Measurements from ENCODE around the gene ADCY5.

The ADCY5 gene

DNA sequence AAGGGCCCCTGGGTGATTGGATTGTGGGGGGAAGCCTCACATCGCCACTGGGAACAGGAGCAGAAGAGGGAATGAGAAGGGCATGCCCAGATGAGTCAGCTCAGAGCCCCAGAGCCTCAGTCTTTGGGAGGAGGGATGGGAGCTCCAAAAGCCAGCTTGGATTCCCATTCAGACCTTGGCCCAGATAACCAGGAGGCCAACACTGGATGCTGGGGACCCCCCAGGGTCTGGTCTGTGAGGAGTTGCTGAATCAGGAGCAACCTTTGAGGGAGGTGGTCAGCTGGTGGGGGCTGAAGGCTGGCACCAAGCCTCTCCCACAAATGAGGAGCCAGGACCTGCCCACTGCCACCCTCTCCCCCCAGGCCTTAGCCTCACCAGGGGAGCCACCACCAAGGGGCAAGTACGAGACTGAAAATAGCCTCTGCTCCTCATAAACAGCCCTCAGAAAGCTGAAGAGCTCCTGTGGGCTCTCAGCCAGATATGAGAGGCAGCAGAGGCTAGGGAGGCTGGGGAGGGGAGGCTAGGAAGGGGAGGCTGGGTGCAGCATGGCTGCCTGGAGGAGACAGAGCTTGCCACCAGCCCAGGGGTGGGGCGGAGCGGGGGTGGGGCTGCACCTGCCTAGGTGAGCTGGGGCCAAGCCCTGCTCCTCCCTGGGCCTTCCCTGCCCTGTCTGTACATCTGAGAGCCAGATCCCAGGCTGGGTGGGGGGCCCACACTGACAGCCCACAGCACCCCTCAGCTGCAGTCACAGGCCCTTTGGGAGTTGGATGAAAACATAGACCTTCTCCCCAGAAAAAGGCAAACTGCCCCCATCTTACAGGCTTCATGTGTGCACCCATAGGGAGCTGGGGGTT is 147.3 kb downstream of the ADCY5 start:
- DNase-seq (ENCODE audit: low read depth): no peak

DNA sequence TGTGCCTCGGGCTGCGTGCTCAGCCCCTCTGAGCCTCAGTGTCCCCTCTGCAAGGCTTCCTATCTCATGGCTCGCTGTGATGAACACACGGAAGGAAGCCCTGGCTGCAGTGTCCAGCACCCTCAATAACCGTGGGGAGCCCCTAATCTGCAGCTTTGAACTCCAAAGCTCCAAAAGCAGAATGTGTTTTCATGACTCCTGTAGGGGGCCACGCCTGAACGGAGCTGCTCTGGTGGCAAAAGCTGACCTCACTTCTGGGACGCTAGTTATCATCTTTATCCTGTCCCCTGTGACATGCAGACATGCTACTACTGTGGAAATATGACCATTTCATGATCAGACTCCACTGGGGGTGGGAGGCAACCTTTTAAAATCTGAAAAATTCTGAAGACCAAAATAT is 148.3 kb downstream of the ADCY5 start:
- no peak for DNase-seq (ENCODE audit: low read depth)

DNA sequence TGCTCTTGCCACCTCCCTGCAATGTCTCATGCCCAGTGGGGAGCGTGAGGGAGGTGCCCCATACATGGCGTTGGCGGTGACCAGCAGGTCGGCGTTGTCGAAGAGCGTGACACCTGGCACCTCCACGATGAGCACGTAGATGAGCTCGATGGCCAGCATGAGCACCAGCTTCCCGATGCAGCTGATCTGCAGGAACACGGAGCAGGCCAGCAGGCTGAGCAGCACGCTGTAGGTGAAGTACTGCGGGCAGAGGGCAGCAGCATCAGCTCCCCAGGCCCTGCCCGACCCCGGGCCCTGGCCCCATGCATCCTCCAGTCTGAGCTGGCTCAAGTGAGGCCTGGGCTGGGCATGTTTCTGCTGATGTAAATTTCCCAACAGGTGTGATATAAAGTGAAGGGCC is 148.8 kb downstream of the ADCY5 start:
- no peak for DNase-seq (ENCODE audit: low read depth)

DNA sequence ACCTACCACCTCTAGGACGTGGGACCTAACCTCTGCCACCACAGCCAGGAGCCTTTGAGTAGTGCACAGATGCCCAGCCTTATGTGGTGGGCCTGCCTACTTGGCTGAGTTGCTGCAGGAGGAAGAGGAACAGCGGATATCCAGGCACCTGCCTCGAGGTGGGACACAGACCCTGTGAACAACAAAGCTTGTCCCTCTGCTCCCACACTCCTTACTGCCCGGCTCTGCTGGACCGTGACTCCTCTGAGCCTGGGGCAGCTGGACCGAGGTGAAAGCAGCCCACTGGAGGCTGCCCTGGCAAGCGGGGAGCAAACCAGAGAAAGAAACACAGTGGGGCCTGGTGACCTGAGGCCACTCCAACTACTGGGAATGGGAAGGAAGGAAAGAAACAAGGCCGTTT is 149.3 kb downstream of the ADCY5 start:
- DNase-seq (ENCODE audit: low read depth): no peak

DNA sequence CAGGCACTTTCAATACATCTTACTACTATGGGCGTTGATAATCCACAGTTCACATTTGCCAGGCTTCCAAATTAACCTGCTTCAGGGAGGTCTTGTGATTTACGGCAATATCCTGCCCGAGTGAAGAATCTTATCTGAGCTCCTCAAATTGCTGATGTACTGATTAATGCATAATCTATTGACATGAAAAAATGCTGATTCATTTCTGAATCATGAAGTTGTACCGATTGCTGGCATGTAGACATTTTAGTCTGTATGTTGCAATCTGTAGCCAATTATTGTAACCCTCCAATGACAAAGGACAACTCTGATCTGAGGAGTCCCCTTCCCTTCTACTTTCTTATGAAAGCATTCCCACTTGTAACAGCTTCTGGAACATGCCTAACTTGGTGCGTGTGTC is 150.0 kb downstream of the ADCY5 start:
- DNase-seq (ENCODE audit: low read depth): no peak

DNA sequence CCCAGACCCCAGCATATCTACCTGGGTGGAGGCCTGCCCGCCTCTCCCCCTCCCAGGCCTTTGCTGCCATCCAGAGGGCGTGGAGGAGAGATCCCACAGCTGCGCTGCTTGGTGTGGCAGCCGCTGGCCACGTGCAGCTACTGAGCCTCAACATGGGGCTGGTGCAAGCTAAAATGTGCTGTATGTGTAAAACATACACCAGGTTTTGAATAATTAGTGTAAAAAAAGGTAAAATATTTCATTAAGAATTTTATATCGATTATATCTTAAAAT is 151.3 kb downstream of the ADCY5 start:
- DNase-seq (ENCODE audit: low read depth): no peak

DNA sequence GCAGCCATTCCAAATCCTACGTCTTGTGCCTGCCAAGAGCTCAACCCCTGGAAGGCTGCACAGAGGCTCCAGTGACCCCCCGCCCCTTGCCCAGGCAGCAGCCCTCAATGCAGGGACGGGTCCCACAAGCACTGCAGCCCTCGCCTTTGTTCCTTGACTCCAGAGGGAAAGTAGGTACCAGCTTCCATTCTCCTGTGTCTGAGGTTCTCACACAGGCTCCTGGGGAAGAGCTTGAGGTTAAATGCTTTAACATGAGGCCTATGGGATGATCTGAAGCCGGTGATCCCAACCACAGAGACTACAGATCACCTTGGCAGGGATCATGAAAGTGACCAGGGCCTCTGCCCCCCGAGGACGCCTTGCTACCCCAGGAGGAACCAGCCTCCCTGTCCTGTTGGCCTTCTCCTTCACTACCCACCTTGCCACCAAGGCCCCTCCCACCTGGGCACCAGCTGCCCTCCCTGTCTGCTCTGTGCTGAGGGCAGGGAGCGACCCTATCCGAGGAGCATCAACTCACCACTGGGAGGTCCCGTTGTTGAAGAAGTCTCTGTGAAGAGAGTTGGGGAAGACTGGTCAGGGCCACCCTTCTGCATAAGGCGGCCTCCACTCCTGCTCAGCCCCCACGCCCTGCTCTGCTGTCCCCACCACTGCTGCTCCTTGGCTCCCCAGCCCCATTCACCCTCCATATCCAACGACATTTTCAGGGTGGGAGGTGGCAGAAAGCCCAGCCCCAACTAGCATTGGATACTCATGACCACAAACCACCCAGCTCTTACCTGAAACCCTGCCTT is 151.9 kb downstream of the ADCY5 start:
- no peak for DNase-seq (ENCODE audit: low read depth)

DNA sequence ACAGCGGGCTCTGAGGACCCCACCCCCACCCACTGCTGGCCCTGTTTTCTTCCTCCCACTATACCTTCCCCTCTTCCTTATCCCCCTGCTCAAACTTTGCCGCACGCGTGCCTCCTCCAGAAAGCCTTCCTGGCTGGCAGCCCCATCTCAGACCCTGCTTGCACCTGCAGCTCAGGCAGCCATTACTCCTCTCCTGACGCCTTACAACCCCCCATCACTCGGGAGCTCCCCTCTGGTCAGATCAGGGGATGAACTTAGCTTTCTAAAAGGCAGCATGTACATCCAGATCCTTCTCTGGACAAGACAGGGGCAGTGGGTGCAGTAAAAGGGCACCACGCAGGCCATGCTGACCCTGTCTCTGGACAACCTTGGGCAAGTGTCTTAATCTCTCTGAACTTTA is 152.6 kb downstream of the ADCY5 start:
- DNase-seq (ENCODE audit: low read depth): no peak

DNA sequence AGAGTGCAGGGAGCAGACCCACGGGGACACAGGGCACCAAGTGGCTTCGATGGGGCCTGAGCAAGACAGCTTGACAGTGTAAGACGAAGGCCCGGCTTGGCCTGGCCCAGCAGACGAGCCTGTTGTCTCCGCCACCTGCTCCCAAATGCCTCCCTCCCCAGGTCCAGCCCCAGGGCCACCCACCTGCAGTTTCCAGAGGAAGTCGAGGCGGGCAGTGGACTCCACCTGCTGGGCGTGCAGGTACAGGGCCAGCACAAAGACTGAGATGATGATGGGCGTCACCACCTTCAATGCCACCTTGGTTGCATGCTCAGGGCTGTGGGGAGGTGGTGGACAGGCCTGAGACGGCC is 153.0 kb downstream of the ADCY5 start:
- no peak for DNase-seq (ENCODE audit: low read depth)

DNA sequence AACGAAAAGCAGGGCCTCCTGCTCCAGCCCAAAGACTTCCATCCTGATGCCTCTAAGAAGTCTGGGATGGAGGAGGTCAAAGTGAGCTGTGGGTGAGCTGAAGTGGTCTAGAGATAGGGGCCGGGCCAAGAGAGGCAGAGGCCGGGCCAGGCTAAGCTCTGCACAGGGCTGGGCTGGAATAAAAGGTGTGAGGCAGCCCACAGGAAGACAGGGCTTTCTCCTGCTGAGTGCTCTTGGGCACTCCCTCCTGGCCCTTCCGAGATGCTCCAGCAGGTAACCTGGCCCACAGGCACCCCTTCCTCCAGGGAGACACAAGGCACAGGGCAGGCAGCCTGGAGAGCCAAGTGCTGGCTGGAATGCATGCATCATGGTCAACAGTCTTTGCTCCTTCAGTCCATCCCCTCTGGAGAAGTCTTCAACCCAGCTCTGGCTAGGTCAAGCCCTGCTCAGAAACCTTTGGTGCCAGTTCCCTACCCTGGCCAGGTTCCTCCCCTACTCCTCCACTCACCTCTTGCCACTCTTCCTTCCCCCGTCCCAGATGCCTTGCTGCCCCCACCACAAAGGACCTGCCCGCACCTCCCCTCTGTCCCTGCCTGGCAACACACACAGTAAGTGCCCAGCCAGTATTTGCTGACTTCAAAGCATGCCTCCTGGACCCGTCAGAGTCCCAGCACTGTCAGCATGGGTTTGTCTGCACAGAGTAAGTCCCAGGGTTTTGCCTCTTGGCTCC is 153.6 kb downstream of the ADCY5 start:
- no peak for DNase-seq (ENCODE audit: low read depth)

DNA sequence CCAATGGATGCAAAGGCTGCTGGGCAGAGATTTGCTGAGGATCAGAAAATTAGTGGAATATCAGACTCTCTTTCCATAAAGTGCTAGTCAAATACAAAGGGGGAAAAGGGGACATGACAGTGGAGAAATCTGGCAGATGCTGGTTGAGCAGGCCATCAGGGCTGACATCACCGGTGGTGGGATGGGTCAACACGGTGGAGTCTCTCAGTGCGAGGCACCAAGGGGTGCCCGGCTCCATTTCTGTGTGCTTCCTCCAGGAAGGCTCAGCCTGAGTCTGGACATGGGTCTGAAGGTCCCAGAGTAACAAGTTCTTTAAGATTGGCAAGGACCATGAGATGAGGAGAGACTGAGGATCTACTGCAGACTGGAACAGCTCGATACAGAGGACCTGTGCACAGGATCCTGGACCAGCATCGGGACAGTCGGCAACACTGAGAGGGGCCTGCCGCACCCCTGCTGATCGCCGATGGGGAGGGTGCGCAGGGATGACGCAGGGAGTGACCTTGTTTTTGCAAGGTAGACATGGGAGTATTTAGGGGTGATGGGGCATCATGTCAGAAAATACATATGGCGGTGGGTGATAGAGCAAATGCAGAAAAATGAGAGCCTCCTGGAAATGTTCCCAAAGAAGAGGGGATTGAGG is 154.5 kb downstream of the ADCY5 start:
- DNase-seq (ENCODE audit: low read depth): no peak

DNA sequence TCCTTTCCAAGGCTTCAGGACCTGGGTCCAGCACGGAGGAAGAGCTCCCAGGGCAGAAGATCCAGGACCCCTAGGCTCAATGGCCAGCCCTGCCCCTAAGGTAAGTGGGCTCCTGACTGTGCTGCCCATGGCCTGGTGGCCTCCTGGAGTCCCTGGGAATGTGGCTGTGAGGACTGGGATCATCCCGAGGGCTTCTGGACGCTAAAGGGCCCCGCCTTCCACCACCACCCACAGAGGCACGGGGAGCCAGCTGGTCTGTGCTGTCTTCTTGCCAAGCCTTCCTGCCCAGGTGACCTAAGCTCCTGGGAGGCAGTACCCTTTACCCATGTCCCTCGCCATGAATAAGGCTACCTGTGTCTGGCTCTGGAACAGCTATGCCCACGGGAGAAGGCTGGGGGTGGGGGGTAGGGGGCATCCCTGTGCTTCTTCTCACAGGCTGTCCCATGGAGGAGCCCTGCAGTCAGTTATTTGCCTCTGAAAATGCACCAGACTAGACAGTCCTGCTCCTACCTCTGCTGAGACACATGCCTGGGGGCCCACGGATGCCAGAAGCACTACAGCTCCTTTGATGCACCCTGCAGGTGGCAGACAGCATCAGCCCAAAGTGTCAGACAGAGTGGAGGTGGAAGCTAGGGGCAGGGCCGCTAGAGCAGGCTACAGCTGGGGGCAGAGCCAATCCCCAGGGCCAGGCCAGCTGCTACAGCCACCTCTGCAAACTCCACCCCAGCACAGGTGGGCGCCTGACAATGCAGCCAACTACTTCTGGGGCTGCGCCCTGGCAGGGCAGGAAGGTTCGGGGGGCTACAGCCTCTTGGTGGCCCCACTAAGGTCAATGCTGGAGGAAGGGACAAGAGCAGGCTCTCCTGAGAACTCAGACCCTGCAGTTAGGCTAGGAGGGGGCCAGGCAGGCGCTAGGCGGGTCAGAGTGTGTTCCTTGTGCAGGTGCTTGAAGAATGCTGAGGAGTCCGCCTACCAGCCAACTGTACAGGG is 156.3 kb downstream of the ADCY5 start:
- no peak for DNase-seq (ENCODE audit: low read depth)

DNA sequence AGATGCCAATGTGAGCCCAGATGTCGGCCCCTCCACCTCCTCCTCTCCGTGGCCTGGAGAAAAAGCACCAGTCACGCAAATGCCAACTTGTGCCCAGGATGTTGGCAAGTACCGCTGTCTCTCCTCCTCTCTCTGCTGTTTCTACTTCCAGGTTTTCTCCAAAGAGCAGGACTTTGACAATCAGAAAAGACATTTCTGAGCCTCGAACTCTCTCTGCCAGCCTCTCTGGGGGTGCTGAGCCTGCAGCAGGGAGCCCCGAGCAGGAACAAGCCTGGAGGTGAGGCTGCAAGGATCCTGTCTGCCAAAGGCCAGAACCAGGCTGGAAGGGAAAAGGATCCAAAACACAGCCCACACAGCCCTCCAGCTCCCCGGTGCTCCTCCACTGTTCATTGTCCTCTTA is 157.5 kb downstream of the ADCY5 start:
- no peak for DNase-seq (ENCODE audit: low read depth)

DNA sequence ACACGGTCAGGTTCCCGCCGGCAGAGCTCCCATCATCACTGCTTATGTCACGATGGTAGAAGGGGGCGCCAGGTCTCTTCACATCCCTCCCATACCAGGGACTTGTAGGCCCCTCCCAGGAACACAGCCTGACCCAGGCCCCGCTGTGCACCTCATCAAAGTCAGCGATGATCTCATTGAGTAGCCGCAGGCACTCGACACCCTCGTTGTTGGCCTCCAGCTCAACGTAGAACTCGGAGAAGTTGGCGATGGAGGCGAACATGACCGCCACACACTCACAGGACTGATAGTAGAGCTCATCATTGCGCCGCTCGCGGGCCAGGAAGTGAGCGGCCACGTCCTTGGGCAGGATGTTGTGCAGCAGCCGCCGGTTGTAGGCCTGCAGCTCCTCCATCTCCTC is 157.9 kb downstream of the ADCY5 start:
- no peak for DNase-seq (ENCODE audit: low read depth)

DNA sequence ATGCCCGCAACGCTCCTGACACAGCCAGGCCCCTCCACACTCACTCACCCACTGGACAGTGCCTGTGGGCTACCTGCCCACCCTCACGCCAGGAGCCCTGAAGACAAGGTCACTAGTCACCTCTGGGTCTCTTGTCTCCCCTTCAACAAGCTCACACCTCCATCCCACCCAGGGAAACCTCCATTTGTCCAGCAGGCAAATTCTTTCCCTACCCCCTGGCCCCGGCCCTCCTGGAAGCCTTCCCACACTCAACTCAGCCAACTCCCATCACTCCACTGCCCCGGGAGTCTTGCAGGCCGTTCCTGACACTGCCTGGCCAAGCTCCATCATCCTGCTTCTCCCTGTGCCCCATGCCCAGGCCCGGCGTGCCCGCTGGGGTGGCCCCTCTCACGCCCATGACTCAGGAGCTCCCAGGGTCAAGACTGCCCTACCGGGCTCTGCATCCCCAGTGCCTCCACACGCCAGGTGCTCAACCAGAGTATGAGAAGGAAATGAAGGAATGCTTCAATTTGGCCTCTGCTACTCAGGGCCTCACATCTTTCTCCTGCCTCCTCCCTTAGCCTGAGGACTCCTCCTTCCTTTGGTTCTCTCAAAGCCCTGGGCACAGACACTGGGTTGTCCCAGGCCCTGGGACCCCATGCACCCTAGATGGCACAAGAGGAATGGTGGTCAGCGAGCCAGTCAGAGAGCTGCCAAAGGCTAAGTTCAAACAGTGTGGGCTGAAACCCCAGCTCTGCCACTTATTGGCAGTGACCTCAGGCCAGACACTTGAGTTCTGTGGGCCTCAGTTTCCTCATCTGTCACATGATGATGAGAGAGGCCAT is 158.6 kb downstream of the ADCY5 start:
- no peak for DNase-seq (ENCODE audit: low read depth)

DNA sequence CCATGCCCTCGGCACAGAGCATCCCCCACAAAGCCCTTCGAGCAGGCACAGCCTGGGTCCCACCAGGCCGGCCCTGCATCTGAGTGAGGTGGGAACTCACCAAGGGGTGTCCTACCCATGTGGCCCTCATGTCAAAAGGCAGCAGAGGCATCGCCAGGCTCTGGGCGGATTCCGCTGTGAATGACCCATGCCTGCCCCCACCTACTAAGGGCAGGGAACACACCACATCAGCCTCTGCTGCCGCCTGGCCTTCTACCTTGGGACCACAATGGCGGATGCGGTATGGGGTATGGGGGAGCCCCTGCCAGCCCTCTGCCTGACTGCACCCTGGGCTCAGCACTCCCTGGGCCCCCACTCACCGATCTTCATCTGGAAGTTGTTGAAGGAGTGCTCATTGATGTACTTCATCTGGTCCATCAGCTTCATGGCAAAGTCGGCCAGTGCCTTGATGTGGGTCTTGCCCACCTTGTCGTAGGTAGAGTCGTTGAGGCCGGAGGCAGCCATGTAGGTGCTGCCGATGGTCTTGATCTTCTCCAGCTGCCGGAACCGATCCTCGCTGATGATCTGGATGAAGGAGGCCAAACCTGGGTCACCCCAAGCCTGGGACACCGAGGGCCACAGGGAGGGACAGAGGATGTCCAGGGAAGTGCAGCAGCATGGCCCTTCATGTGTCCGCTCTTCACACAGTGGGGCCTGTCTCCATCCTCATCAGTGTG is 159.3 kb downstream of the ADCY5 start:
- no peak for DNase-seq (ENCODE audit: low read depth)

DNA sequence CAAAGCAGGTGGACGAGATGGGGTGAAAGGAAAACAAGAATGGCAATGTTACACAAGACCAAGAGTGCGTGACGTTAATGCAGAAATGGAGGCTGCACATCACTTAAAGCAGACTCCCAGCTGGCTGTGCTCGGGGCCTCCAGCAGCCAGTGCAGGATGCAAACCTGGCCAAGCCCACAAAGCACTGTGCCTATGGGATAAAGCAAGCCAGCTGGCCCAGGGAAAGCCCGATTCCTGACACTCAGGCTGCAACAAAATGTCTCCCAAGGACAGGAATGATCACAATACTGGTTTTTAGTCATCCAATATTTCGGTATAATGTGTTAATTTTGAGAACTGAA is 161.0 kb downstream of the ADCY5 start:
- no peak for DNase-seq (ENCODE audit: low read depth)

DNA sequence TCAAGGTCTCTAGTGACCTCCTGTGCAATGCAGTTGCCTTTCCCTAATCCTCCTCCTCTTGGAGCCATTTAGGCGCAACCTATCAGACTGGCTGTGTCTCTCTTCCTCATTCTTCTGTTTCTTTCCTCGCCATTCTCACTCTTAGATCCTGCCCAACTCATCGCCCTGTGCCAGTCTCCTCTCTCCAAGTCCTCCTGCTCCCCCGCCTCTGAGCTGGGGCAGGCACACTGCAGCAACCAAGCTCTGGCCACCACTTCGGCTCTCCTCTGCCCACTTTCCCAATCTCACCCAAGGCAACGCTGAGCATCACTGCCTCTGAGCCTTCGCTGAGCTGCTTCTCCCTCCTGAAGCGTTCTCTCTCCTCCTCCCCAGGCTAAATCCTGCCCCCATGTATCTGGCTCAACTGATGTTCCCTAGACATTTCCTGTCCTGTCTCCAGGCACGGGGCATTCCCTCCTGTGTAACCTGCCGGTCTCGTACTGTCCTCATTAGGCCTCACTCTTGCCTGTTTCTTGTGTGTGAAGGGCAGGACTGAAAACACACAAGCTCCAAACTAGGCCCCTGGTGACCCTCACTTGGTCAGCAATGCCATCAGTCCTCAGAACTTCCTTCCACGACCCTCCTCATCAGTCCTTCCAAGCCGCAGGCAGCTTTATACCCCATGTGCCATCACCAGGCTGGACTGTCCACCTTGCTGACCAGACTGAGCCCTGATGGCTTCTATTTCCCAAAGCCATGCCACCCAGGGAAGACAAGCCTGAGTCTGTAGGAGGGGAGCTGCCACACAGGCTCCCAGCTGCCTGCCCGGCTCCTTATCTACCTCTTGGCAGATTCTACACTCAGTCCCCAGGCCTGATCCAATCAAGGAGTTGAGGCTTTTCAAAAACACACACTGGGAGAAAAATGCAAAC is 161.6 kb downstream of the ADCY5 start:
- no peak for DNase-seq (ENCODE audit: low read depth)

All from T follicular helper cell (primary cell).